Fibroblast of the aortic adventitia (primary cell): Measurements from ENCODE around the gene KIF1A. TPM values are rescaled to one million over a fixed set of nuclear protein-coding genes. Genes with fewer than 3 reads are reported as not detected.

Source experiments
- DNase-seq: peaks from one replicate; pipeline ENCODE4 v3.0.0-alpha.2; 2010; ENCODE audit warnings: low read depth
- H3K4me3 ChIP-seq: 2 replicates; pipeline ENCODE4 v1.5.1; 2011; ENCODE audit warnings: low read depth, mild to moderate bottlenecking, control low read depth, low read length, moderate library complexity
- total RNA-seq: library from RNA; depleted of rRNA; stranded (reverse); fragments of >200 nt; gene quantifications from 2 replicates; pipeline ENCODE4 v1.2.3, GENCODE V29; 2012; ENCODE audit warnings: low replicate concordance
- TF ChIP-seq, protein P1 (sequence below): IDR thresholded peaks from 2 replicates; pipeline ENCODE4 v1.5.1; 2011; ENCODE audit warnings: mild to moderate bottlenecking, low read length, control low read depth, inconsistent platforms; ENCODE audit not compliant: insufficient read depth

Gene KIF1A
- total RNA-seq, 1 donor: under 0.01 TPM

DNA sequence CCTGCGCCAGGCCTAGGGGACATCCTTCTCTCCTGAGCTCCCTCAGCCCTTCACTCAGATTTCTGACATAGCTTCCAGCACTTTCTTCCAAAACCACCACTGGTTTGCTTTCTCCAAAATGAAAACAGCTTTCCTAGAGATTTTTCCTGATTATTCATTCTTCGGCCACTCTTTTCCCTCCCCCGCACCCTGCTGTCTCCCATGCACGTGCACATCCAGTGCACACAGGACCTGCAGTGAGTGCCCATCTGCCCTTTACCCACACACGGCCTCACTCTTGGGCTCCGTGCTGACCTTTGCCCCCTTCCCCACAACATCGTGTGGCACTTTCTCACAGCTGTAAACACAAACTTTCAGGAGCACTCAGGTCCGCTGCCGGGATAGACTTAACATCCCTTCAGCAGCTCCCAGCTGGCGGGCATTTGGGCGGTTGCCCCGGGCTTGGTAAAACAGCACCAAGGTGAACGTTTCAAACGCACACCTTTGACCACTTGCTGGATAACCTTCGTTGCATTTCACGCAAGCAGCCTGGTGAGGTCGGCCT, 25.8 kb downstream of the KIF1A start:
- no peak for DNase-seq
- TF ChIP-seq, protein P1, sequence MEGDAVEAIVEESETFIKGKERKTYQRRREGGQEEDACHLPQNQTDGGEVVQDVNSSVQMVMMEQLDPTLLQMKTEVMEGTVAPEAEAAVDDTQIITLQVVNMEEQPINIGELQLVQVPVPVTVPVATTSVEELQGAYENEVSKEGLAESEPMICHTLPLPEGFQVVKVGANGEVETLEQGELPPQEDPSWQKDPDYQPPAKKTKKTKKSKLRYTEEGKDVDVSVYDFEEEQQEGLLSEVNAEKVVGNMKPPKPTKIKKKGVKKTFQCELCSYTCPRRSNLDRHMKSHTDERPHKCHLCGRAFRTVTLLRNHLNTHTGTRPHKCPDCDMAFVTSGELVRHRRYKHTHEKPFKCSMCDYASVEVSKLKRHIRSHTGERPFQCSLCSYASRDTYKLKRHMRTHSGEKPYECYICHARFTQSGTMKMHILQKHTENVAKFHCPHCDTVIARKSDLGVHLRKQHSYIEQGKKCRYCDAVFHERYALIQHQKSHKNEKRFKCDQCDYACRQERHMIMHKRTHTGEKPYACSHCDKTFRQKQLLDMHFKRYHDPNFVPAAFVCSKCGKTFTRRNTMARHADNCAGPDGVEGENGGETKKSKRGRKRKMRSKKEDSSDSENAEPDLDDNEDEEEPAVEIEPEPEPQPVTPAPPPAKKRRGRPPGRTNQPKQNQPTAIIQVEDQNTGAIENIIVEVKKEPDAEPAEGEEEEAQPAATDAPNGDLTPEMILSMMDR: no peak
- no peak overlapping the region for H3K4me3 ChIP-seq

GRCh38 chr2:240793313-240794177, 26.5 kb downstream of the KIF1A start:
- no peak for DNase-seq
- TF ChIP-seq, protein P1: no peak
- H3K4me3 ChIP-seq: no peak overlapping the region

DNA sequence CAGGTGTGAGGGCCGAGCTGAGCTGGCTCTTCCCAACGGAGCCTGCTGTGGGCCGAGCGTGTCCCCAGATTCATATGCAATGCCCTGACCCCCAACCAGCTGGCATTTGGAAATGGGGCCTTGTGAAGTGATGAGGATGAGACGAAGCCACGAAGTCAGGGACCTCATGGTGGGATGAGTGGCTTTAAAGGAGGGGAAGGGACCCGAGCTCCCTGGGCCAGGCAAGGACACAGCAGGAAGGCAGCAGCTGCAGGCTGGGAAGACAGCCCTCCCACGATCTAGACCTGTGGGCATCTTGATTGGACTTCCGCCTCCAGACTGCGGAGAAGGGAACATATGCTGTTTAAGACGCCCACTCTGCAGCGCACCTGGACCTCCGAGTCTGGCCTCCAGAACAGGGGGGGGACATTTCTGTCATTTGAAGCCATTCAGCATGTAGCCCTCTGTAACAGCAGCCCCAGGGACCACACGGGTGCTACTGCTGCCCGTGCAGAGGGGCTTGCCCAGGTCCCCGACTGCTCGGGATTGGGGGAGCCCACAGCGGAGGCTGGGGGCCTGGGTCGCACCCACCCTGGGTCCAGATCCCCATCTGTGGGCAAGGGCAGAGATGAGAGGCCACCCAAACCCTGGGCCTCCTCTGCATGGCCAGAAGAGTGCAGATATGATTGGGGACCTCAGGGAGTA, 27.2 kb downstream of the KIF1A start:
- DNase-seq: no peak
- TF ChIP-seq, protein P1: no peak
- no peak overlapping the region for H3K4me3 ChIP-seq

DNA sequence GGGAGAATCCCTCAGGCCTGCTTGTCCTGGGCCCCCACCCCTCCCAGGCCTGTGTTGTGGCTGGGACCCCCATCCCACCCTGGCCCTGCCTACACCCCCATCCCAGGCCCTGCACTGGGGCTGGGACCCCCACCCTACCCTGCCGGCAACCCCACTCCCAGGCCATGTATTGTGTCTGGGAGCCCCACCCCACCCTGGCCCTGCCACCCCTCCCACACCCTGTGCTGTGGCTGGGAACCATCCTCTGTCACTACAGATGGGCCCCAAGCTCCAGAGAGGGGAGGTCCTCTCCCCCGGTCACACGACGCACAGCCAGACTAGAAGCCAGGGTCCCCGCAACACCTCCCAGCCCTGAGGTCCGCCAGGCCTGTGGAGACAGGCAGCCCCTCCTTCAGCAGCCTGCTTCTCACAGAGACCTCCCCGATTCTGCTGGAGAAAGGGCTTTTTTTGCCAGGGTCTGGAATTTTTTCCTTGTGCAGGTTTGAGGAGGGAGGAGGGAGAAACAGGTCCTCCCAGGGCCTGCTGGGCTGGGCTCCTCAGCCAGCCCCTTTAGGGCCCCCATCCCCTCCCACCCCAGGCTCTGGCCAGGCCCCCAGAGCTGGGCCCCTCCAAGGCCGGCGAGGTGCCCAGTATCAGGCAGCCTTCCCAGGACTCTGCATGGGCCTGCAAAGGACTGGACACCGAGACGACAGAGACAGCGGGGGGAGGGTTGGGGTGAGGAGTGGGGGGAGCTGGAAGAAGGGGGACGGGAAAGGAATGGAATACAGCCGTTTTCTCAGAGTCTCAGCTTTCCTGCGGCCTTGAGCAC, 28.0 kb downstream of the KIF1A start:
- no peak overlapping the region for H3K4me3 ChIP-seq
- TF ChIP-seq, protein P1: no peak
- no peak for DNase-seq

DNA sequence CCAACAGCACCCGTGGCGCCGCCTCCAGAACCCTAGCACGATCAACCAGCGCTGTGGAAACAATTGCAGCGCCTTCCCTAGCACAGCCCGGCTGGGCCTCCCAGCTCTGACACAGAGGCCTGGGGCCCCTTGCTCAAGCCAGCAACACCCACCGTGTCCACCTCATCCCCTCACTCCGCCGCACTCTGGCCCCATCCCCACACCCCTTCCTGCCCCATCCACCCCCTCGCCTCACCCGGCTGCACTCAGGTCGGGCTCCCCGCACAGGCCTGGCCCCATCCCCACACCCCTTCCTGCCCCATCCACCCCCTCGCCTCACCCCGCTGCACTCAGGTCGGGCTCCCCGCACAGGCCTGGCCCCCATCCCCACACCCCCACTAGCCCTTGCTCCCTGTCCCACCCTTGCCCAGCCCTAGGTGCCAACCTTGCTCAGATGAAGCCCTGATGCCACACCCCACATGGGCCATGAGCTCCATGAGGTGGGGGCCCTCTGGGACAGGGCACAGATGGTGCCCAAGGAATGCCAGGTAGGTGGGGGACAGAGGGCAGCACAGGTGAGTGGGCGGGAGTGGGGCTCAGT, 28.7 kb downstream of the KIF1A start:
- H3K4me3 ChIP-seq: no peak overlapping the region
- DNase-seq: no peak
- TF ChIP-seq, protein P1: no peak

DNA sequence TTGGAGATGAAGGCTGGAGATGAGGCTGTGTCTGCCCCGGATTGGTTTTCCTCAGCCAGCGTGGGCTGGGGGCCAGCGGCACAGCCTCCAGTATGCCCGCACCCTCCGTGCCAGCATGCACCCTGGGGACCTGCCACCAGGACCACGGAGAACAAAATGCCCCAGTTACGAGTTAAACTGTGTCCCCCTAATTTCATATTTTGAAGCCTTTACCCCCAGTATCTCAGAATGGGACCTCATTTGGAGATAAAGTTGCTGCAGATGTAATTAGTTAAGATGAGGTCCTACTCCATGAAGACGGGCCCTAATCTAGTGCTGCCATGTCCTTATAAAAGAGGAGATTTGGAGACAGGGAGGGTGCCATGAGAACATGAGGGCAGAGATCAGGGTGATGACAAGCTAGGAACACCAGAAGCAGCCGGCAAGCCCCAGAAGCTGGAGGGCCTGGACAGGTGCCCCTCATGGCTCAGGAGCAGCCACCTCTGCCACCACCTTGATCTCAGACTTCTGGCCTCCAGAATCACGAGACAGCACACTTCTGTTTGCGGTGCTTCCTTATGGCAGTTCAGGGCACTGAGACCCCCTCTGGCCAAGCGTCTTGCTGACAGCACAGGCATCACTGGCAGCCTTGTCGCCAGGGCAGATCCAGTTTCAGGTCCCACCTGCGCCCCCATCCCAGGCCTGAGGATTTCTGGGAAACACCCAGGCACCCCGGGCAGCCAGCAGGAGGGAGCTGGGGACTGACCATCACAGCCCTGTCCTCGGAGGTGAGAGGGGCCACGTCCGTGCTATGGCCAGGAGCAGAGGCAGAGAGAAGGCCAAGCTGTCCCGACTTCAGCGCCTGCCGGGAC, 29.4 kb downstream of the KIF1A start:
- TF ChIP-seq, protein P1: no peak
- DNase-seq: no peak
- no peak overlapping the region for H3K4me3 ChIP-seq
